Measurements from ENCODE around the gene ESPNL.

ESPNL gene

GRCh38 chr2:238097988-238098871 lies 1.9 kb upstream of the ESPNL start:
- peak overlapping the region in 1 of 5 donors; percentile 37 for H3K4me3 ChIP-seq (ENCODE audit: low read depth in 1 of 5, low read length in 5 of 5)
- H3K36me3 ChIP-seq (ENCODE audit: control insufficient read depth in 5 of 5, insufficient read depth in 5 of 5, low read length in 5 of 5): peaks cover 0 to 4% (median 0%) of the 10 kb centered on the region in 5 donors
- H3K27ac ChIP-seq (ENCODE audit: low read depth, low read length): no peak overlapping the region
- H3K4me1 ChIP-seq (ENCODE audit: control insufficient read depth in 5 of 5, insufficient read depth in 5 of 5, low read length in 5 of 5): peaks cover 0 to 18% (median 4%) of the 10 kb centered on the region in 5 donors
- peaks cover 0 to 4% (median 0%) of the 10 kb centered on the region in 5 donors for H3K27me3 ChIP-seq (ENCODE audit: control insufficient read depth in 5 of 5, insufficient read depth in 4 of 5, low read length in 5 of 5)
- H3K9me3 ChIP-seq (ENCODE audit: control insufficient read depth in 5 of 5, low read length in 5 of 5): no peaks in the 10 kb centered on the region
- H3K9ac ChIP-seq (ENCODE audit: low read length in 5 of 5): no peak overlapping the region

DNA sequence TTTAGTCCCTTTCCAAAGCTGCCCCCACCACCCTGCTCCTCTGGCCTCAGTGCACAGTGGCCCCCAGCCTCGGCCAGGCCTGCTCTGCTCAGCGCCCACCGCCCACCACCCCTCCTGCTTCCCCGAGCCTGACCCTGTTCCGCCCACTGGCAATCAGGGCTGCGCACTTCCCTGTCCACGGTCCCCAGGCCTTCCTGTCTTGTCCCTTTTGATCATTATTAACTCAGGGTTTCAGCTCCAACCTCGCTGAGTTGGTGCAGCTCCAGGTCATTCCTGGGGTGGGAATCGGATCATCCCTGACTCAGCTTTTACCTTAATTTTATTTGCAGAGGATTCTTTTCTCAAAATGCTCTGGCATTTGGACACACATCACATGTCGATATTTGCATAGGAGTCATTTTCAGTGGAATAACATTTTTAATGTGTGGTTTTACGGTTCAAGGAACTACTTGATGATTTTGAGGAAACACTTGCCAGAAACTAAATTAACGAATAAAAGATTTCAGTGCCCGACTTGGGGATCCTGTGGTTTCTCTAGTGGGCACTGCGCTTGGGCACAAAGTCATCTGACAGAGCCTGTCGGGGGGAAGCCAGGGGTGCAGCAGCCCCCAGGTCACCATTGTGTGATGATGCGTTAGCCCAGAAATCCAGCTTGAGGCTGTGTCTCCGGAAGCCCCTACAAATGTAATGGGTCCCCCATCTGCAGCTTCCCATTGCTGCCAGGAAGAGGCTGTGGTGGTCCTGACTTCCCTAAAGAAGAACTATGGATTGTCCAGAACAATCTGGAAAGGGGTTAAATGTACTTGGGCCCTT lies 1.0 kb upstream of the ESPNL start:
- H3K4me3 ChIP-seq (ENCODE audit: low read depth in 1 of 5, low read length in 5 of 5): peak overlapping the region in 1 of 5 donors; percentile 37
- peaks cover 0 to 7% (median under 1%) of the 10 kb centered on the region in 5 donors for H3K27me3 ChIP-seq (ENCODE audit: control insufficient read depth in 5 of 5, insufficient read depth in 4 of 5, low read length in 5 of 5)
- H3K9ac ChIP-seq (ENCODE audit: low read length in 5 of 5): no peak overlapping the region
- H3K36me3 ChIP-seq (ENCODE audit: control insufficient read depth in 5 of 5, insufficient read depth in 5 of 5, low read length in 5 of 5): peaks cover 0 to 4% (median 0%) of the 10 kb centered on the region in 5 donors
- peaks cover 0 to 18% (median 4%) of the 10 kb centered on the region in 5 donors for H3K4me1 ChIP-seq (ENCODE audit: control insufficient read depth in 5 of 5, insufficient read depth in 5 of 5, low read length in 5 of 5)
- H3K9me3 ChIP-seq (ENCODE audit: control insufficient read depth in 5 of 5, low read length in 5 of 5): no peaks in the 10 kb centered on the region
- no peak overlapping the region for H3K27ac ChIP-seq (ENCODE audit: low read depth, low read length)

GRCh38 chr2:238099714-238100048 lies 459 bp upstream of the ESPNL start:
- Histone ChIP-seq H3K27ac (ENCODE audit: low read depth, low read length) (no peak overlapping the region), H3K4me1 (ENCODE audit: control insufficient read depth in 5 of 5, insufficient read depth in 5 of 5, low read length in 5 of 5) (peaks cover 0 to 18% (median 4%) of the 10 kb centered on the region in 5 donors), H3K9ac (ENCODE audit: low read length in 5 of 5) (no peak overlapping the region), H3K4me3 (ENCODE audit: low read depth in 1 of 5, low read length in 5 of 5) (no peak overlapping the region), H3K9me3 (ENCODE audit: control insufficient read depth in 5 of 5, low read length in 5 of 5) (no peaks in the 10 kb centered on the region), H3K36me3 (ENCODE audit: control insufficient read depth in 5 of 5, insufficient read depth in 5 of 5, low read length in 5 of 5) (no peaks in the 10 kb centered on the region), H3K27me3 (ENCODE audit: control insufficient read depth in 5 of 5, insufficient read depth in 4 of 5, low read length in 5 of 5) (peaks cover 0 to 7% (median 3%) of the 10 kb centered on the region in 5 donors)

- no peak overlapping the region for H3K27ac ChIP-seq (ENCODE audit: low read depth, low read length)
- H3K9ac ChIP-seq (ENCODE audit: low read length in 5 of 5): no peak overlapping the region
- H3K4me1 ChIP-seq (ENCODE audit: control insufficient read depth in 5 of 5, insufficient read depth in 5 of 5, low read length in 5 of 5): peaks cover 0 to 18% (median 4%) of the 10 kb centered on the region in 5 donors
- H3K9me3 ChIP-seq (ENCODE audit: control insufficient read depth in 5 of 5, low read length in 5 of 5): no peaks in the 10 kb centered on the region
- no peaks in the 10 kb centered on the region for H3K36me3 ChIP-seq (ENCODE audit: control insufficient read depth in 5 of 5, insufficient read depth in 5 of 5, low read length in 5 of 5)
- peaks cover 0 to 12% (median 5%) of the 10 kb centered on the region in 5 donors for H3K27me3 ChIP-seq (ENCODE audit: control insufficient read depth in 5 of 5, insufficient read depth in 4 of 5, low read length in 5 of 5)
- H3K4me3 ChIP-seq (ENCODE audit: low read depth in 1 of 5, low read length in 5 of 5): no peak overlapping the region
Measured at GRCh38 chr2:238100821-238101771, 956 bp downstream of the ESPNL start.

DNA sequence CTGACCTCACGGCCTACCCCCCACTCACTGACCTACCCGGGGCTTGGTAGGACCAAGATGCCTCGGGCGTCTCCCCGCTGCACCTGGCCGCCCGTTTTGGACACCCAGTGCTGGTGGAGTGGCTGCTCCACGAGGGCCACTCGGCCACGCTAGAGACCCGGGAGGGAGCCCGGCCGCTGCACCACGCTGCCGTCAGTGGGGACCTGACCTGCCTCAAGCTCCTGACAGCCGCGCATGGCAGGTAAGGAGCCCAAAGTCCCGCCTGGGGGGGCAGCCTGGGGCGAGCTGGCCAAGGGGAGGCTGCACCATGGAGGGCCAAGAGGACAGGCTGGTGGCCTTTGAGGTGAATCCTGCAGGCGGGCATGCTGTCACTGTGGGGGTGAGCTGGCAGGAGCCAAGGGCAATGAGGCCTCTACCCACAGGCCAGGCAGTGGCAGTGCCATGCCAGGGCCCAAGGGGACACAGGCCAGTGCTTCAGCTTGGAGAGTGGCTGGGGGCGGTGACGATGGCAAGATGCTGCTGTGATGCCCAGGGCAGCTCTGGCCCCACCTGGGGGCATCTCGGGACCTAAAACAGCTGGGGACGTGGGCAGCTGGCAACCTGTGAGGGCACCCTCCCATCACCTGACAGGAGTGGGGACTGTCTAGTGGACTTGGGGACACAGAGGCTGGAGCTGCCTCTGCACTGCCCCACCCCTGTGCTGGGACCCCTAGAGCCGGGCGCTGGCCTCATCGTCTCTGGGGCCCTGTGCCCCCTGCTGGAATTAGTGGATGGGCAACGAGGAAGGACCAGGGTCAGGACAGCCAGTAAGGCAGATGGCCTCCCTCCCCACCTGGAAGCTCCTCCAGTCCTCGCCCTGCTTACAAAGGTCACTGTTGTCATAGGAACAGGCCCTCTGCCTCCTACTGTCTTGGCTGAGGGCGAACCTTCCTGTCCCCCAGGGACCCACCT lies 2.0 kb downstream of the ESPNL start:
- peaks cover 6 to 19% (median 13%) of the 10 kb centered on the region in 5 donors for H3K27me3 ChIP-seq (ENCODE audit: control insufficient read depth in 5 of 5, insufficient read depth in 4 of 5, low read length in 5 of 5)
- no peaks in the 10 kb centered on the region for H3K9me3 ChIP-seq (ENCODE audit: control insufficient read depth in 5 of 5, low read length in 5 of 5)
- no peak overlapping the region for H3K27ac ChIP-seq (ENCODE audit: low read depth, low read length)
- no peak overlapping the region for H3K4me3 ChIP-seq (ENCODE audit: low read depth in 1 of 5, low read length in 5 of 5)
- H3K4me1 ChIP-seq (ENCODE audit: control insufficient read depth in 5 of 5, insufficient read depth in 5 of 5, low read length in 5 of 5): peaks cover 0 to 23% (median 4%) of the 10 kb centered on the region in 5 donors
- H3K9ac ChIP-seq (ENCODE audit: low read length in 5 of 5): no peak overlapping the region
- H3K36me3 ChIP-seq (ENCODE audit: control insufficient read depth in 5 of 5, insufficient read depth in 5 of 5, low read length in 5 of 5): no peaks in the 10 kb centered on the region

- Histone ChIP-seq H3K27me3 (ENCODE audit: control insufficient read depth in 5 of 5, insufficient read depth in 4 of 5, low read length in 5 of 5) (peaks cover 8 to 19% (median 15%) of the 10 kb centered on the region in 5 donors), H3K4me3 (ENCODE audit: low read depth in 1 of 5, low read length in 5 of 5) (no peak overlapping the region), H3K27ac (ENCODE audit: low read depth, low read length) (no peak overlapping the region), H3K36me3 (ENCODE audit: control insufficient read depth in 5 of 5, insufficient read depth in 5 of 5, low read length in 5 of 5) (no peaks in the 10 kb centered on the region), H3K9me3 (ENCODE audit: control insufficient read depth in 5 of 5, low read length in 5 of 5) (no peaks in the 10 kb centered on the region), H3K9ac (ENCODE audit: low read length in 5 of 5) (no peak overlapping the region), H3K4me1 (ENCODE audit: control insufficient read depth in 5 of 5, insufficient read depth in 5 of 5, low read length in 5 of 5) (peaks cover 0 to 27% (median 4%) of the 10 kb centered on the region in 5 donors)
Measured at GRCh38 chr2:238102865-238103264, 2.7 kb downstream of the ESPNL start.

GRCh38 chr2:238103465-238104225 lies 3.5 kb downstream of the ESPNL start:
- no peak overlapping the region for H3K9ac ChIP-seq (ENCODE audit: low read length in 5 of 5)
- H3K27ac ChIP-seq (ENCODE audit: low read depth, low read length): no peak overlapping the region
- H3K27me3 ChIP-seq (ENCODE audit: control insufficient read depth in 5 of 5, insufficient read depth in 4 of 5, low read length in 5 of 5): peaks cover 11 to 19% (median 16%) of the 10 kb centered on the region in 5 donors
- no peak overlapping the region for H3K4me3 ChIP-seq (ENCODE audit: low read depth in 1 of 5, low read length in 5 of 5)
- no peaks in the 10 kb centered on the region for H3K9me3 ChIP-seq (ENCODE audit: control insufficient read depth in 5 of 5, low read length in 5 of 5)
- no peaks in the 10 kb centered on the region for H3K36me3 ChIP-seq (ENCODE audit: control insufficient read depth in 5 of 5, insufficient read depth in 5 of 5, low read length in 5 of 5)
- H3K4me1 ChIP-seq (ENCODE audit: control insufficient read depth in 5 of 5, insufficient read depth in 5 of 5, low read length in 5 of 5): peaks cover 0 to 23% (median 4%) of the 10 kb centered on the region in 5 donors

DNA sequence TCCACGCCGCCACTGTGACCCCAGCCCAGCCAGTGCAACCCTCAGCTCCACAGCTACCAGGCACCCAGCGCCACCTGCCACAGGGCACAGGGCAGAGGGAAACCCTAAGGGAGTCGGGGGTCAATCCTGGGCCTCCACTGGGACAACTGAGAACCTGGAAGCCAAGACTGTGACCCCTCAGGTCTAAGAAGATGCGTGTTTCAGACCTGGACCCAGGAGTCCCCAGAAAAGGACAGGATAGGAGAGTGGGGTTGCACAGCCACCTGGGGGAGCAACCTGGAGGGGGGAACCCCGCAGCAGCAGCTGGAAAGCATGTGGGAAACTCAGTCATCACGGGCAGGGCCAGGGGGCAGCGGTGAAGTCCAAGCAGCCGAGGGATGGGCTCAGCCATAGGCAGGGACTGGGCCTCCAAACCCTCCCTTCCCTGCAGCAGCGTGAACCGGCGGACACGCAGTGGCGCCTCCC lies 4.1 kb downstream of the ESPNL start:
- Histone ChIP-seq H3K4me3 (ENCODE audit: low read depth in 1 of 5, low read length in 5 of 5) (no peak overlapping the region), H3K27ac (ENCODE audit: low read depth, low read length) (no peak overlapping the region), H3K4me1 (ENCODE audit: control insufficient read depth in 5 of 5, insufficient read depth in 5 of 5, low read length in 5 of 5) (peaks cover 0 to 19% (median 4%) of the 10 kb centered on the region in 5 donors), H3K36me3 (ENCODE audit: control insufficient read depth in 5 of 5, insufficient read depth in 5 of 5, low read length in 5 of 5) (no peaks in the 10 kb centered on the region), H3K9ac (ENCODE audit: low read length in 5 of 5) (no peak overlapping the region), H3K9me3 (ENCODE audit: control insufficient read depth in 5 of 5, low read length in 5 of 5) (no peaks in the 10 kb centered on the region), H3K27me3 (ENCODE audit: control insufficient read depth in 5 of 5, insufficient read depth in 4 of 5, low read length in 5 of 5) (peaks cover 11 to 19% (median 16%) of the 10 kb centered on the region in 5 donors)
